ENCODE results near the gene GPC6.

GPC6 gene

DNA sequence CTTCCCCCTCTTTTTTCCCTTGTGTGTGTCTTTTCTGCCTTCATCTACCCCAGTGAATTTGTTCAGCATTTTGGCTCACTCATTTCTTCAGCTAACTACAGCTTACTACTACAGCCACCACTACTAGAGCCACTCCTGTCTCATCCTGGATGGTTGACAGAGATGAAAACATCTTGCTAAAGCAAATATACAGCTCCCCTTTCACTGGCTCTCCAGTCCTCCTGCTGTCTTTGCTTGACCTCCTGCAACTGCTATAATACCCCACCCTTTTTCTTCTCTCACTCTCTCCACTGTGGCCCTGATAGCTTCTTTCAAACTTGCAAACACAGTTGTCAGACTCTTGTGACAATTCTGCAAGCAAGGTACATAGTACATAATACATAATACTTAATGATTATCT, 729.3 kb downstream of the GPC6 start:
- TF ChIP-seq, protein P1, sequence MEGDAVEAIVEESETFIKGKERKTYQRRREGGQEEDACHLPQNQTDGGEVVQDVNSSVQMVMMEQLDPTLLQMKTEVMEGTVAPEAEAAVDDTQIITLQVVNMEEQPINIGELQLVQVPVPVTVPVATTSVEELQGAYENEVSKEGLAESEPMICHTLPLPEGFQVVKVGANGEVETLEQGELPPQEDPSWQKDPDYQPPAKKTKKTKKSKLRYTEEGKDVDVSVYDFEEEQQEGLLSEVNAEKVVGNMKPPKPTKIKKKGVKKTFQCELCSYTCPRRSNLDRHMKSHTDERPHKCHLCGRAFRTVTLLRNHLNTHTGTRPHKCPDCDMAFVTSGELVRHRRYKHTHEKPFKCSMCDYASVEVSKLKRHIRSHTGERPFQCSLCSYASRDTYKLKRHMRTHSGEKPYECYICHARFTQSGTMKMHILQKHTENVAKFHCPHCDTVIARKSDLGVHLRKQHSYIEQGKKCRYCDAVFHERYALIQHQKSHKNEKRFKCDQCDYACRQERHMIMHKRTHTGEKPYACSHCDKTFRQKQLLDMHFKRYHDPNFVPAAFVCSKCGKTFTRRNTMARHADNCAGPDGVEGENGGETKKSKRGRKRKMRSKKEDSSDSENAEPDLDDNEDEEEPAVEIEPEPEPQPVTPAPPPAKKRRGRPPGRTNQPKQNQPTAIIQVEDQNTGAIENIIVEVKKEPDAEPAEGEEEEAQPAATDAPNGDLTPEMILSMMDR (IDR thresholded peaks at IDR 0.05; ENCODE audit: extremely low read depth, insufficient read depth, missing control alignments): no peak
- in situ Hi-C loops (cut with MboI; ENCODE audit: low pct_unique_long_range_greater_than_20kb, low sequenced_read_pairs, unreplicated experiment): no loop called here
- DNase-seq (ENCODE audit: low spot score): no peak

DNA sequence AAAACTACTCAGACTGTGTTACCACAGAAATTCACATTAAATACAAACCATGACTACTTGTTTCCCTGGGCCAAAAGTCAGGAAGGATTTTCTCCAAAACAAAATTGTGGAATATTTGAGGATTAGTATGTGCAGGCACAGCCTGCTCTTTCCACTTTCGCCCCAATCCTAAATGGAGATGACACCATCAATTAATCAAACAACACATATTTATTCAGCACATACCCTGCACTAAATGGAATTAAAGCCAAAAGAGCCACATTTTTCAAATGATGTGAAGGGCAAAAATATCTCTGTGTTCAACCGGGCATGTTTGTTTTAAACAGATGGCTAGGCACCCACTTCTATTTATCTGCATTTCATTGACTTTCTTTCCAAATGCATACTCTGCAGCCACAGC, 729.8 kb downstream of the GPC6 start:
- DNase-seq (ENCODE audit: low spot score): no peak
- TF ChIP-seq, protein P1 (IDR thresholded peaks at IDR 0.05; ENCODE audit: extremely low read depth, insufficient read depth, missing control alignments): no peak
- in situ Hi-C loops (cut with MboI; ENCODE audit: low pct_unique_long_range_greater_than_20kb, low sequenced_read_pairs, unreplicated experiment): no loop called here

DNA sequence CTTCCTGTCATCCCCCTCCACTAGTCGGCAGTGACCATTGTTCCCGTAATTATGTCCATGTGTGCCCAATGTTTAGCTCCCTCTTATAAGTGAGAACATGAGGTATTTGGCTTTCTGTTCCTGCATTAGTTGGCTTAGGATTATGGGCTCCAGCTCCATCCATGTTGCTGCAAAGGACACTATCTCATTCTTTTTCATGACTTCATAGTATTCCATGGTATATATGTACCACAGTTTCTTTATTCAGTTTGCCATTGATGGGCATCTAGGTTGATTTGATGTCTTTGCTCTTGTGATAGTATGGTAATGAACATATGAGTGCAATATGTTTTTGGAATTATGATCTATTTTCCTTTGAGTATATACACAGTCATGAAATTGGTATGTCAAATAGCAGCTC, 730.8 kb downstream of the GPC6 start:
- DNase-seq (ENCODE audit: low spot score): no peak
- in situ Hi-C loops (cut with MboI; ENCODE audit: low pct_unique_long_range_greater_than_20kb, low sequenced_read_pairs, unreplicated experiment): no loop called here
- TF ChIP-seq, protein P1 (IDR thresholded peaks at IDR 0.05; ENCODE audit: extremely low read depth, insufficient read depth, missing control alignments): no peak

DNA sequence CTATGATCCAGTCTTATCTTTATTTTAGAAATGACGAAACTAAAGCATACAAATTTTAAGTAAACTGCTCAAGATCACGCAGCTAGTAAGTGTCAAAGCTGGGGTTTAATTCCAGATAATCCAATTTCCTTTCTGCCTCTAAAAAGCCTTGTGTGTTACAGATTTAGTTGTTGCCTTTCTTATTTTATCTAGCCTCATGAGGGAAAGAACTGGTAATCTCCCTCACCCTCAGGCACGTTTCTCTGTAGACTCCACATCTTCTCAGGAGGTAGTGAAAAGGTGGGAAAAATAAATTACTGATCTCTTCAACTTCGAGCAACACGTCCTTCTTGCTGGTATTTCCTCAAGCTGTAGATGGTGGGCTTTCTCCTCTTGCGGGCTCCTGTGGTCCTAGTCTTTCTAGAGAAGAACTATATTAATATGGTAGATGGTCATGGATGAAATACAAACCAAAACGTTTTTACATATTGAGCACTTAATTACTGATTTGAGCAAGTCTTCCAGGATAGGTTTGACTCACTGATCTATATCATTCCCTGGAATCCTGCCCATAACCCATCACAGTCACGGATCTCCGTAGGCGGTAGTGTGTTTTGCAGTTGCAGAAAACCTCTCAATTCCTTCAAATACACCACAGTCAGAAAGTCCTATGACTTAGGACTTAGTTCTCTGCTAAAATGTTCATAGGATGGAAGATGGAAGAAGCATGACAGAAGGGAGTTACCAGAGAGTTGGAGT, 733.4 kb downstream of the GPC6 start:
- no peak for DNase-seq (ENCODE audit: low spot score)
- TF ChIP-seq, protein P1 (IDR thresholded peaks at IDR 0.05; ENCODE audit: extremely low read depth, insufficient read depth, missing control alignments): no peak
- in situ Hi-C loops (cut with MboI; ENCODE audit: low pct_unique_long_range_greater_than_20kb, low sequenced_read_pairs, unreplicated experiment): no loop called here

DNA sequence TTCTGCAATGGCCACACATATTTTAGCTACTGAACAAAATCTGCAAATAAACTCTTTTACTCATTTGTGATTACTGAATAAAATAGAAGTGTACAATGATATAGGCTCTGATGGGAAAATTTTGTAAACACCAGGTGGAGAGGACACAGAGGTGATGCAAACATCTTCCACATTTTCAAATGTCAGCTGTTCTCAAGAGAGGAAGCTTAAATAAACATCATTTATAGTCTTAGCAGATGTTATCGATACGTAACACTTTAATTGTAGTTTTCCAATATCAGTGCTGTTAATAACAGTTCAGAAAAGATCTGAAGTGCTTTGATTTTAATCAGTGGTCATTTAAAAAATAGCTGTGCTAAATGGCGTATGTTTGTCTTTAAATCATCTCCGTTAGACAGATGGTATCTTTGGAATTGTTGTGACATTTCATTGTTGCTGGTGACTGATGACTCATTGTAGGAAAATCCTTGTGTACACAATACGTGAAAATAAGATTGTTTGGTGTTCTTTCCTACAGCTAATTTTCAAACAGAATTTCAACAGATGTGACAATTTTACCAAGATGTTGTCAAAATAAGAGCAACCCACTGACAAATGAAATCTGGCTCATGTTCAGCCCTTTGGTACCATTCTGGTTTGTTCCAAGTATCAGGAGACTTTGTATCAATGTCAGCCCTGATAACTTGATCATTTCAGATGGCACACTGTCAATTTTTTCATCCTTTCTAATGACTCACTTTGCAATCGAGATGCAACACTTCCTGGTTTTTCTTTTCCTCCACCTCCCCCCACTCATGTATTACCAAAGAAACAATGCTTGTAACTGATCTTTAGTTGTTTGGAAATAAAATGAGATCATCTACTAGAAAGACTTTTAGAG, 736.9 kb downstream of the GPC6 start:
- TF ChIP-seq, protein P1 (IDR thresholded peaks at IDR 0.05; ENCODE audit: extremely low read depth, insufficient read depth, missing control alignments): no peak
- in situ Hi-C loops (cut with MboI; ENCODE audit: low pct_unique_long_range_greater_than_20kb, low sequenced_read_pairs, unreplicated experiment): no loop called here
- no peak for DNase-seq (ENCODE audit: low spot score)

DNA sequence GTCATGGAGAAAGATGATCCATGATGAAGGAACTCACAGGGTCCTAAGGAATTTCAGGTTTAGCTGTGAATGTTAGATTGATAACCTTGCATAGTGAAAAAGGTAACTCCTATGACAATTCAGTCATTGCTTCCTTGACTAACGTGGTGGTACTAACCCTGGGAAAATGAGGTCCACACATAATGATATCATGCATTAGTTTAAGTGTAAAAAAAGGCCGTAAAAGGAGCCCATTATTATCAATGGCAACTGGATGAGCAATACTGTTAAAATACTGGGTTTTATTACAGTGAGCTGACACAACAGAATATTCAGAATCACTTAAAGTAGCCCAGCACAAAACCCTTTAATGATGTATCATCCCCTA, 737.5 kb downstream of the GPC6 start:
- in situ Hi-C loops (cut with MboI; ENCODE audit: low pct_unique_long_range_greater_than_20kb, low sequenced_read_pairs, unreplicated experiment): no loop called here
- TF ChIP-seq, protein P1 (IDR thresholded peaks at IDR 0.05; ENCODE audit: extremely low read depth, insufficient read depth, missing control alignments): no peak
- no peak for DNase-seq (ENCODE audit: low spot score)
